LoVo (cell line): ENCODE results near the gene RRAS.

ENCODE experiments used
- DNase-seq: peaks from one replicate; pipeline ENCODE4 v3.0.0-alpha.2; 2016; ENCODE audit warnings: low spot score

The RRAS gene

GRCh38 chr19:49594993-49595818, 44.7 kb downstream of the RRAS start:
- DNase-seq: no peak

- DNase-seq: no peak
These were observed 45.6 kb downstream of the RRAS start for GRCh38 chr19:49594157-49594992.

GRCh38 chr19:49593233-49594113, 46.5 kb downstream of the RRAS start:
- DNase-seq: no peak

GRCh38 chr19:49592486-49593232, 47.3 kb downstream of the RRAS start:
- no peak for DNase-seq

GRCh38 chr19:49591731-49592485, 48.0 kb downstream of the RRAS start:
- no peak for DNase-seq

- DNase-seq: peak; percentile 58
These were observed 48.8 kb downstream of the RRAS start, which contains the start of gene PRR12 for GRCh38 chr19:49590971-49591730. PRR12 (plus strand) TSS chr19:49591182; CDS start chr19:49591655, 473 bp downstream.

- DNase-seq: peak; percentile 95
These were observed 49.6 kb downstream of the RRAS start for GRCh38 chr19:49590071-49590970.

- DNase-seq: no peak
These were observed 50.4 kb downstream of the RRAS start for GRCh38 chr19:49589502-49589905.

GRCh38 chr19:49588365-49589122, 51.4 kb downstream of the RRAS start:
- no peak for DNase-seq

GRCh38 chr19:49587227-49587626, 52.7 kb downstream of the RRAS start:
- no peak for DNase-seq
